SU-DHL-6 (cell line): Measurements from ENCODE around the gene RECK.

Source experiments
- H2AFZ ChIP-seq: fragments of 200-600 bp; sonication (generic); 2 replicates; pipeline ENCODE4 v1.6.1; 2014; ENCODE audit warnings: low read depth, mild to moderate bottlenecking, moderate library complexity, mixed read lengths, antibody characterized with exemption, low read length; ENCODE audit not compliant: severe bottlenecking
- H3F3A ChIP-seq: fragments of 200-600 bp; shearing (Covaris generic); 2 replicates; pipeline ENCODE4 v1.6.0; 2016; ENCODE audit warnings: antibody characterized with exemption, mild to moderate bottlenecking; ENCODE audit not compliant: insufficient read depth
- H3K27ac ChIP-seq: fragments of 200-600 bp; sonication (generic); 2 replicates; pipeline ENCODE4 v1.5.1; 2016; ENCODE audit warnings: low read depth, mild to moderate bottlenecking, low read length, moderate library complexity, mixed read lengths
- H3K27me3 ChIP-seq: fragments of 200-600 bp; sonication (generic), shearing (Covaris generic); 2 replicates; pipeline ENCODE4 v1.6.0; 2014; ENCODE audit warnings: mild to moderate bottlenecking, low read length
- H3K36me3 ChIP-seq: fragments of 200-600 bp; sonication (generic); 2 replicates; pipeline ENCODE4 v1.6.1; 2014; ENCODE audit warnings: mild to moderate bottlenecking, low read length, mixed read lengths
- H3K4me2 ChIP-seq: fragments of 300-600, 200-600 bp; shearing (Covaris generic), sonication (generic); 2 replicates; pipeline ENCODE4 v1.6.0; 2014; ENCODE audit warnings: low read length, low read depth, mild to moderate bottlenecking; ENCODE audit not compliant: poor library complexity, severe bottlenecking
- H3K4me3 ChIP-seq: fragments of 200-600 bp; sonication (generic); 2 replicates; pipeline ENCODE4 v1.5.1; 2014; ENCODE audit warnings: antibody characterized with exemption, low read length, mild to moderate bottlenecking, mixed read lengths; ENCODE audit not compliant: insufficient read depth, poor library complexity, severe bottlenecking
- H3K79me2 ChIP-seq: fragments of 200-600 bp; sonication (generic); 2 replicates; pipeline ENCODE4 v1.6.1; 2014; ENCODE audit warnings: mild to moderate bottlenecking, low read length, moderate library complexity; ENCODE audit not compliant: insufficient read depth
- H3K9ac ChIP-seq: fragments of 200-600 bp; sonication (generic); 2 replicates; pipeline ENCODE4 v1.7.0; 2014; ENCODE audit warnings: mild to moderate bottlenecking, low read length
- H3K9me2 ChIP-seq: fragments of 200-600 bp; sonication (generic); replicated peaks from 2 replicates; pipeline ENCODE4 v1.6.1; 2014; ENCODE audit warnings: low read length; ENCODE audit not compliant: insufficient read depth
- H3K9me3 ChIP-seq: fragments of 200-600 bp; sonication (generic); 2 replicates; pipeline ENCODE4 v1.6.1; 2014; ENCODE audit warnings: low read length, mixed read lengths; ENCODE audit not compliant: insufficient read depth
- H4K20me1 ChIP-seq: fragments of 200-600 bp; sonication (generic); 2 replicates; pipeline ENCODE4 v1.6.1; 2014; ENCODE audit warnings: low read depth, mild to moderate bottlenecking, antibody characterized with exemption, low read length, moderate library complexity, mixed read lengths
- CTCF ChIP-seq: fragments of 200-600 bp; sonication (generic); IDR thresholded peaks from one replicate; pipeline ENCODE4 v1.5.1; 2017; ENCODE audit warnings: antibody characterized with exemption, mild to moderate bottlenecking, low read length, moderate library complexity; ENCODE audit not compliant: insufficient read depth, poor library complexity, severe bottlenecking
- EZH2phosphoT487 ChIP-seq: fragments of 200-600 bp; sonication (generic), shearing (Covaris generic); conservative IDR thresholded peaks from 2 replicates; pipeline ENCODE4 v1.6.1; 2018; ENCODE audit warnings: mild to moderate bottlenecking, antibody characterized with exemption, low read length, moderate library complexity, mixed read lengths

The RECK gene

GRCh38 chr9:35998333-35998732 is 38.4 kb upstream of the RECK start:
- Histone ChIP-seq H3K27ac (no peak overlapping the region), H3K79me2 (no peaks in the 10 kb centered on the region), H3K9me2 (no peaks in the 10 kb centered on the region), H3K36me3 (no peaks in the 10 kb centered on the region), H3K27me3 (no peaks in the 10 kb centered on the region), H3K4me2 (no peak overlapping the region), H4K20me1 (no peaks in the 10 kb centered on the region), H3K4me3 (no peak overlapping the region), H2AFZ (no peak overlapping the region), H3K9ac (no peak overlapping the region), H3K9me3 (no peaks in the 10 kb centered on the region), H3F3A (no peaks in the 10 kb centered on the region)
- TF ChIP-seq CTCF: no peak
- no peak for TF ChIP-seq EZH2phosphoT487

- Histone ChIP-seq H3K9me2 (no peaks in the 10 kb centered on the region), H3K27ac (no peak overlapping the region), H3K9me3 (no peaks in the 10 kb centered on the region), H3K27me3 (0 out of 2 replicates have a peak, but pooled peaks cover 3% of the 10 kb centered on the region), H2AFZ (no peak overlapping the region), H3K4me2 (no peak overlapping the region), H3K4me3 (no peak overlapping the region), H4K20me1 (no peaks in the 10 kb centered on the region), H3K9ac (no peak overlapping the region), H3K36me3 (no peaks in the 10 kb centered on the region), H3K79me2 (no peaks in the 10 kb centered on the region), H3F3A (no peaks in the 10 kb centered on the region)
- TF ChIP-seq CTCF (no peak), EZH2phosphoT487 (no peak)
Observed at GRCh38 chr9:36005891-36006290, 30.8 kb upstream of the RECK start.

GRCh38 chr9:36006549-36007315 is 30.0 kb upstream of the RECK start:
- Histone ChIP-seq H3K9me3 (no peaks in the 10 kb centered on the region), H3K4me3 (no peak overlapping the region), H3K79me2 (no peaks in the 10 kb centered on the region), H3K9me2 (no peaks in the 10 kb centered on the region), H3K36me3 (no peaks in the 10 kb centered on the region), H3K27me3 (0 out of 2 replicates have a peak, but pooled peaks cover 3% of the 10 kb centered on the region), H4K20me1 (no peaks in the 10 kb centered on the region), H3K27ac (no peak overlapping the region), H3K9ac (no peak overlapping the region), H2AFZ (no peak overlapping the region), H3F3A (no peaks in the 10 kb centered on the region), H3K4me2 (no peak overlapping the region)
- no peak for TF ChIP-seq EZH2phosphoT487
- no peak for TF ChIP-seq CTCF
